GM21723 (cell line): ENCODE results near the gene AMDHD2.

Experiments used
- ATAC-seq: cut with Tn5 transposase; IDR thresholded peaks from one replicate; pipeline ENCODE4 v1.9.1; 2021; ENCODE audit warnings: mild to moderate bottlenecking, moderate library complexity; ENCODE audit not compliant: unreplicated experiment

The AMDHD2 gene

GRCh38 chr16:2482708-2483534, 37.2 kb upstream of the AMDHD2 start:
- ATAC-seq = no peak

GRCh38 chr16:2483939-2484897, 36.0 kb upstream of the AMDHD2 start:
- no peak for ATAC-seq

GRCh38 chr16:2484898-2485508, 35.2 kb upstream of the AMDHD2 start:
- no peak for ATAC-seq

GRCh38 chr16:2485811-2486507, 34.2 kb upstream of the AMDHD2 start:
- no peak for ATAC-seq

- ATAC-seq = peak; percentile 75
These were observed 33.3 kb upstream of the AMDHD2 start for GRCh38 chr16:2486645-2487516.

- ATAC-seq = no peak
These were observed 32.7 kb upstream of the AMDHD2 start for GRCh38 chr16:2487517-2487842.

- no peak for ATAC-seq
These were observed 32.2 kb upstream of the AMDHD2 start for GRCh38 chr16:2487903-2488531.

- no peak for ATAC-seq
These were observed 30.6 kb upstream of the AMDHD2 start for GRCh38 chr16:2489581-2489980.

- no peak for ATAC-seq
These were observed 29.7 kb upstream of the AMDHD2 start for GRCh38 chr16:2490190-2491105.

GRCh38 chr16:2492292-2492691, 27.9 kb upstream of the AMDHD2 start:
- ATAC-seq = no peak

GRCh38 chr16:2493605-2494004, 26.6 kb upstream of the AMDHD2 start:
- ATAC-seq = no peak

- no peak for ATAC-seq
These were observed 25.6 kb upstream of the AMDHD2 start for GRCh38 chr16:2494616-2495015.

GRCh38 chr16:2495041-2495440, 25.1 kb upstream of the AMDHD2 start:
- ATAC-seq = no peak

- no peak for ATAC-seq
These were observed 23.7 kb upstream of the AMDHD2 start for GRCh38 chr16:2496223-2497115.

- no peak for ATAC-seq
These were observed 23.0 kb upstream of the AMDHD2 start for GRCh38 chr16:2497116-2497630.

- ATAC-seq = no peak
These were observed 22.3 kb upstream of the AMDHD2 start for GRCh38 chr16:2497695-2498484.
